Activated CD8-positive, alpha-beta memory T cell treated with anti-CD3 and anti-CD28 coated beads for 1 hour (primary cell): ENCODE results near the gene PCDHB16.
"Not testable (repeated sequence)": the region's sequence is repeated elsewhere in the genome, so short reads cannot be mapped to it uniquely, and the experiment has no call there.

Experiments
- DNase-seq, 2 donors: peaks; one replicate each; pipeline ENCODE4 v3.0.0-alpha.2; 2020; ENCODE audit warnings: low read depth in 1 of 2; ENCODE audit errors: extremely low read depth in 1 of 2

Gene PCDHB16

DNA sequence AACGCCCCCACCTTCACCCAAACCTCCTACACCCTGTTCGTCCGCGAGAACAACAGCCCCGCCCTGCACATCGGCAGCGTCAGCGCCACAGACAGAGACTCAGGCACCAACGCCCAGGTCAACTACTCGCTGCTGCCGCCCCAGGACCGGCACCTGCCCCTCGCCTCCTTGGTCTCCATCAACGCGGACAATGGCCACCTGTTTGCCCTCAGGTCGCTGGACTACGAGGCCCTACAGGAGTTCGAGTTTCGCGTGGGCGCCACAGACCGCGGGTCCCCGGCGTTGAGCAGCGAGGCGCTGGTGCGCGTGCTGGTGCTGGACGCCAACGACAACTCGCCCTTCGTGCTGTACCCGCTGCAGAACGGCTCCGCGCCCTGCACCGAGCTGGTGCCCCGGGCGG, 42.7 kb downstream of the PCDHB16 start:
- not testable (repeated sequence) for DNase-seq

DNA sequence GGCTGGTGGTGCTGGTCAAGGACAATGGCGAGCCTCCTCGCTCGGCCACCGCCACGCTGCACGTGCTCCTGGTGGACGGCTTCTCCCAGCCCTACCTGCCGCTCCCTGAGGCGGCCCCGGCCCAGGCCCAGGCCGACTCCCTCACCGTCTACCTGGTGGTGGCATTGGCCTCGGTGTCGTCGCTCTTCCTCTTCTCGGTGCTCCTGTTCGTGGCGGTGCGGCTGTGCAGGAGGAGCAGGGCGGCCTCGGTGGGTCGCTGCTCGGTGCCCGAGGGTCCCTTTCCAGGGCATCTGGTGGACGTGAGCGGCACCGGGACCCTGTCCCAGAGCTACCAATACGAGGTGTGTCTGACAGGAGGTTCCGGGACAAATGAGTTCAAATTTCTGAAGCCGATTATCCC, 43.2 kb downstream of the PCDHB16 start:
- not testable (repeated sequence) for DNase-seq

DNA sequence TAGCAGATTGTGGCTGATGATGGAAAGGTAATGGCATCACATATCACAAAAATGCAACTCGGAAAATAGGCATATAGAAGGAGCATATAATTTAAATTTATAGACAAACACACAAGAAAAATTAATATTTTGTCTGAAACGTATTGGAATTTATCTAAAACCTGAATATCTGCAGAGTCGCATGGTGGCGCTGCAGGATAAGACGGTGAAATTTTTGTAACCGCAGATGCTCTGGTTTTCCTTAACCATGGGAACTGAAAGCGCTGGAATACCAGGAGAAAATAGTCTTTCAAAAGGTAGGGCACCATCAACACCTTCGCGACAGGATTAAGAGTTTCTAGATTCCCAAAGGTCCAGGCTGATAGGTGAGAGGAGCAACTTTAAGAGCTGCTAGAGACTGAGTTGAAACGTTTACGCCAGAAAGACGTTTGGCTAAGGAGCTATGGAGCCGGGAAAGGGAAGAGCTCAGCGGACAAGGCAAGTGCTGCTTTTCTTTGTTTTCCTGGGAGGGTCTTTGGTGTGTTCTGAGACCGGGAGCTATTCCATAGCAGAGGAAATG, 52.0 kb downstream of the PCDHB16 start:
- DNase-seq, result no peak
